Activated CD8-positive, alpha-beta memory T cell treated with anti-CD3 and anti-CD28 coated beads for 24 hours (primary cell): ENCODE measurements around the gene PPA1.
"Not testable (repeated sequence)": the region's sequence is repeated elsewhere in the genome, so short reads cannot be mapped to it uniquely, and the experiment has no call there.

Source experiments
- DNase-seq: peaks from one replicate; pipeline ENCODE4 v3.0.0-alpha.2; 2020

PPA1 gene

GRCh38 chr10:70206762-70207161, 26.5 kb downstream of the PPA1 start:
- no peak for DNase-seq

- DNase-seq = no peak
These were observed 32.1 kb downstream of the PPA1 start for GRCh38 chr10:70201105-70201504.

- DNase-seq = no peak
These were observed 34.3 kb downstream of the PPA1 start for GRCh38 chr10:70198696-70199466.

- DNase-seq = no peak
These were observed 35.8 kb downstream of the PPA1 start for GRCh38 chr10:70197235-70197945.

- DNase-seq = no peak
These were observed 39.8 kb downstream of the PPA1 start for GRCh38 chr10:70193391-70193844.

- no peak for DNase-seq
These were observed 40.8 kb downstream of the PPA1 start for GRCh38 chr10:70192326-70192968.

GRCh38 chr10:70191972-70192305, 41.3 kb downstream of the PPA1 start:
- no peak for DNase-seq

GRCh38 chr10:70191161-70191971, 41.9 kb downstream of the PPA1 start:
- no peak for DNase-seq

- no peak for DNase-seq
These were observed 42.6 kb downstream of the PPA1 start for GRCh38 chr10:70190581-70190980.

- DNase-seq = no peak
These were observed 43.1 kb downstream of the PPA1 start for GRCh38 chr10:70190102-70190501.

GRCh38 chr10:70188768-70189167, 44.5 kb downstream of the PPA1 start:
- DNase-seq = no peak

- no peak for DNase-seq
These were observed 46.7 kb downstream of the PPA1 start for GRCh38 chr10:70186571-70186970.

- DNase-seq = no peak
These were observed 47.1 kb downstream of the PPA1 start for GRCh38 chr10:70186090-70186489.

- DNase-seq = no peak
These were observed 49.9 kb downstream of the PPA1 start for GRCh38 chr10:70183304-70183703.

GRCh38 chr10:70179209-70179608, 54.0 kb downstream of the PPA1 start:
- DNase-seq = not testable (repeated sequence)

- DNase-seq = no peak
These were observed 55.0 kb downstream of the PPA1 start for GRCh38 chr10:70178139-70178725.

- no peak for DNase-seq
These were observed 56.8 kb downstream of the PPA1 start for GRCh38 chr10:70176441-70176840.

GRCh38 chr10:70175516-70175915, 57.7 kb downstream of the PPA1 start:
- no peak for DNase-seq

GRCh38 chr10:70174058-70174741, 59.0 kb downstream of the PPA1 start:
- peak; percentile 71 for DNase-seq

- no peak for DNase-seq
These were observed 63.4 kb downstream of the PPA1 start for GRCh38 chr10:70169649-70170364.

- DNase-seq = no peak
These were observed 64.2 kb downstream of the PPA1 start for GRCh38 chr10:70169011-70169410.
